Adipocyte (in vitro differentiated cells): Measurements from ENCODE around the gene SLC25A41.

Experiments used
- DNase-seq: peaks from one replicate; pipeline ENCODE4 v3.0.0-alpha.2; 2015; ENCODE audit warnings: low read depth
- H3K27me3 ChIP-seq: replicated peaks from 2 replicates; pipeline ENCODE4 v1.7.0; 2013; ENCODE audit warnings: mild to moderate bottlenecking, low read length, moderate library complexity; ENCODE audit not compliant: control insufficient read depth, insufficient read depth
- H3K36me3 ChIP-seq: 2 replicates; pipeline ENCODE4 v1.7.0; 2013; ENCODE audit warnings: low read length, mild to moderate bottlenecking, moderate library complexity; ENCODE audit not compliant: control insufficient read depth, insufficient read depth, severe bottlenecking
- H3K4me1 ChIP-seq: 2 replicates; pipeline ENCODE4 v1.7.0; 2013; ENCODE audit warnings: mild to moderate bottlenecking, low read length, moderate library complexity; ENCODE audit not compliant: control insufficient read depth, insufficient read depth
- H3K4me3 ChIP-seq: 2 replicates; pipeline ENCODE4 v1.7.0; 2013; ENCODE audit warnings: mild to moderate bottlenecking, low read length, moderate library complexity
- H3K9ac ChIP-seq: 2 replicates; pipeline ENCODE4 v1.7.0; 2013; ENCODE audit warnings: mild to moderate bottlenecking, low read length, moderate library complexity
- H3K9me3 ChIP-seq: 2 replicates; pipeline ENCODE4 v1.7.0; 2013; ENCODE audit warnings: mild to moderate bottlenecking, low read length, moderate library complexity; ENCODE audit not compliant: control insufficient read depth

SLC25A41 gene

GRCh38 chr19:6425732-6426620 lies 7.6 kb downstream of the SLC25A41 start:
- DNase-seq, result no peak
- H3K36me3 ChIP-seq, result peaks cover 8% of the 10 kb centered on the region
- peaks cover 16% of the 10 kb centered on the region for H3K4me1 ChIP-seq
- H3K9ac ChIP-seq, result no peak overlapping the region
- no peaks in the 10 kb centered on the region for H3K9me3 ChIP-seq
- H3K27me3 ChIP-seq, result peaks cover 3% of the 10 kb centered on the region
- peak overlapping the region; percentile 27 for H3K4me3 ChIP-seq

GRCh38 chr19:6424939-6425731 lies 8.4 kb downstream of the SLC25A41 start:
- peaks cover 16% of the 10 kb centered on the region for H3K36me3 ChIP-seq
- H3K4me1 ChIP-seq, result peaks cover 19% of the 10 kb centered on the region
- peaks cover 3% of the 10 kb centered on the region for H3K27me3 ChIP-seq
- H3K4me3 ChIP-seq, result peak overlapping the region; percentile 27
- no peaks in the 10 kb centered on the region for H3K9me3 ChIP-seq
- peak; percentile 100 for DNase-seq
- no peak overlapping the region for H3K9ac ChIP-seq

GRCh38 chr19:6424195-6424938 lies 9.2 kb downstream of the SLC25A41 start, which contains the start of gene KHSRP:
TSS of gene KHSRP (minus strand) at chr19:6424811. CDS start at chr19:6424701, 110 bp downstream.
- H3K9me3 ChIP-seq, result no peaks in the 10 kb centered on the region
- peak within 1 kb of the TSS; percentile 94 for H3K4me3 ChIP-seq
- H3K27me3 ChIP-seq, result no peaks in the 10 kb centered on the region
- H3K36me3 ChIP-seq, result peaks cover 24% of the 10 kb centered on the region
- DNase-seq, result peak; percentile 48
- peaks cover 19% of the 10 kb centered on the region for H3K4me1 ChIP-seq
- peak within 1 kb of the TSS; percentile 92 for H3K9ac ChIP-seq

GRCh38 chr19:6423499-6424194 lies 9.9 kb downstream of the SLC25A41 start:
- peak overlapping the region; percentile 92 for H3K9ac ChIP-seq
- peak; percentile 75 for DNase-seq
- no peaks in the 10 kb centered on the region for H3K9me3 ChIP-seq
- H3K4me3 ChIP-seq, result peak overlapping the region; percentile 94
- H3K4me1 ChIP-seq, result peaks cover 19% of the 10 kb centered on the region
- no peaks in the 10 kb centered on the region for H3K27me3 ChIP-seq
- H3K36me3 ChIP-seq, result peaks cover 31% of the 10 kb centered on the region

- Histone ChIP-seq H3K4me3 (no peak overlapping the region), H3K4me1 (peaks cover 19% of the 10 kb centered on the region), H3K36me3 (peaks cover 53% of the 10 kb centered on the region), H3K9me3 (no peaks in the 10 kb centered on the region), H3K27me3 (no peaks in the 10 kb centered on the region), H3K9ac (peak overlapping the region; percentile 28)
- no peak for DNase-seq
Observed at GRCh38 chr19:6421075-6422014, 12.2 kb downstream of the SLC25A41 start.

GRCh38 chr19:6418562-6418932 lies 15.0 kb downstream of the SLC25A41 start:
- H3K36me3 ChIP-seq, result peaks cover 75% of the 10 kb centered on the region

GRCh38 chr19:6417713-6418561 lies 15.6 kb downstream of the SLC25A41 start:
- peaks cover 75% of the 10 kb centered on the region for H3K36me3 ChIP-seq
- no peaks in the 10 kb centered on the region for H3K27me3 ChIP-seq
- no peaks in the 10 kb centered on the region for H3K9me3 ChIP-seq
- no peak overlapping the region for H3K9ac ChIP-seq
- H3K4me3 ChIP-seq, result no peak overlapping the region
- H3K4me1 ChIP-seq, result peaks cover 11% of the 10 kb centered on the region
- DNase-seq, result peak; percentile 24

More at GRCh38 chr19:6418562-6418932, 15.0 kb downstream of the SLC25A41 start:
- peaks cover 16% of the 10 kb centered on the region for H3K4me1 ChIP-seq
- no peaks in the 10 kb centered on the region for H3K9me3 ChIP-seq
- no peaks in the 10 kb centered on the region for H3K27me3 ChIP-seq
- H3K9ac ChIP-seq, result no peak overlapping the region
- DNase-seq, result no peak
- H3K4me3 ChIP-seq, result no peak overlapping the region

- peaks cover 74% of the 10 kb centered on the region for H3K36me3 ChIP-seq
Observed at GRCh38 chr19:6416658-6417405, 16.7 kb downstream of the SLC25A41 start.

More at GRCh38 chr19:6416658-6417405, 16.7 kb downstream of the SLC25A41 start:
- H3K4me3 ChIP-seq, result no peak overlapping the region
- peaks cover 3% of the 10 kb centered on the region for H3K4me1 ChIP-seq
- H3K9me3 ChIP-seq, result no peaks in the 10 kb centered on the region
- no peak overlapping the region for H3K9ac ChIP-seq
- H3K27me3 ChIP-seq, result no peaks in the 10 kb centered on the region
- DNase-seq, result no peak
